ENCODE data around the gene THBS4. TPM values are rescaled to one million over a fixed set of nuclear protein-coding genes. Genes with fewer than 3 reads are reported as not detected.

THBS4 gene
- total and polyA plus RNA-seq, 2 experiments from 2014 or later, result 0.43 to 0.70 TPM

- Histone ChIP-seq H3K9me3 (ENCODE audit: low read depth) (no peaks in the 10 kb centered on the region), H4K20me1 (ENCODE audit: insufficient read depth) (no peaks in the 10 kb centered on the region), H2AFZ (no peak overlapping the region), H3K79me2 (ENCODE audit: insufficient read depth) (no peaks in the 10 kb centered on the region), H3K4me3 (no peak overlapping the region), H3F3A (ENCODE audit: insufficient read depth) (peaks cover 15% of the 10 kb centered on the region), H3K27me3 (replicated peaks; ENCODE audit: insufficient read depth) (no peaks in the 10 kb centered on the region), H3K27ac (no peak overlapping the region), H3K9ac (no peak overlapping the region), H3K36me3 (ENCODE audit: low read depth) (no peaks in the 10 kb centered on the region), H3K4me2 (ENCODE audit: unreplicated experiment) (no peak overlapping the region), H3K4me1 (ENCODE audit: insufficient read depth) (peaks cover 10% of the 10 kb centered on the region), H3K9me2 (ENCODE audit: insufficient read depth) (no peaks in the 10 kb centered on the region)
- TF ChIP-seq EZH2 (IDR thresholded peaks at IDR 0.05; ENCODE audit: insufficient read depth, poor library complexity, severe bottlenecking), result no peak
- TF ChIP-seq EZH2phosphoT487 (IDR thresholded peaks at IDR 0.05; ENCODE audit: insufficient read depth, low read depth), result no peak
- in situ Hi-C loops (cut with MboI), result no loop called here
- 65 to 75% methylated on average over 2 of the region's 2 CpGs for WGBS, 2 experiments (ENCODE audit: low coverage in 1 of 2, low lambda C conversion rate in 2 of 2, missing lambda C conversion rate in 2 of 2)
- DNase-seq, result no peak
These were observed 93.0 kb downstream of the THBS4 start for GRCh38 chr5:80128141-80128540.

- H3K36me3 ChIP-seq (ENCODE audit: low read depth), result no peaks in the 10 kb centered on the region
- peaks cover 15% of the 10 kb centered on the region for H3F3A ChIP-seq (ENCODE audit: insufficient read depth)
- H3K27ac ChIP-seq, result no peak overlapping the region
- no peak overlapping the region for H3K4me2 ChIP-seq (ENCODE audit: unreplicated experiment)
- H3K9me3 ChIP-seq (ENCODE audit: low read depth), result no peaks in the 10 kb centered on the region
- H2AFZ ChIP-seq, result no peak overlapping the region
- in situ Hi-C loops (cut with MboI), result no loop called here
- H3K79me2 ChIP-seq (ENCODE audit: insufficient read depth), result no peaks in the 10 kb centered on the region
- no peak overlapping the region for H3K4me3 ChIP-seq
- no peak for DNase-seq
- H3K9ac ChIP-seq, result no peak overlapping the region
- no peak for TF ChIP-seq EZH2 (IDR thresholded peaks at IDR 0.05; ENCODE audit: insufficient read depth, poor library complexity, severe bottlenecking)
- no peak for TF ChIP-seq EZH2phosphoT487 (IDR thresholded peaks at IDR 0.05; ENCODE audit: insufficient read depth, low read depth)
- 88 to 97% methylated on average over 5 of the region's 5 CpGs for WGBS, 2 experiments (ENCODE audit: low coverage in 1 of 2, low lambda C conversion rate in 2 of 2, missing lambda C conversion rate in 2 of 2)
- H3K9me2 ChIP-seq (ENCODE audit: insufficient read depth), result no peaks in the 10 kb centered on the region
- H3K4me1 ChIP-seq (ENCODE audit: insufficient read depth), result peaks cover 10% of the 10 kb centered on the region
- H3K27me3 ChIP-seq (replicated peaks; ENCODE audit: insufficient read depth), result no peaks in the 10 kb centered on the region
- H4K20me1 ChIP-seq (ENCODE audit: insufficient read depth), result no peaks in the 10 kb centered on the region
These were observed 94.0 kb downstream of the THBS4 start for GRCh38 chr5:80129146-80129545.

Small RNAs within 50 kb of the gene (small RNA-seq; reads per million reads assigned to genes)
- not detected for gene TRMT112P2 (ENCODE audit: low read depth, low replicate concordance)

Other genes starting within 250 kb of the THBS4 start
- gene MTX3, start 44.1 kb upstream of the THBS4 start, total RNA-seq (2014; rRNA removed; shearing (Covaris generic)), result 18.4 and 24.2 TPM in 2 replicates
- 6.9 and 7.0 TPM in 2 replicates for gene MTX3, start 44.1 kb upstream of the THBS4 start, polyA plus RNA-seq (2016; fragmentation: Nextera tagmentation; extraction: Ambion mirVana)
- 11.7 and 11.8 TPM in 2 replicates for gene SERINC5, start 220.7 kb downstream of the THBS4 start, total RNA-seq (2014; rRNA removed; shearing (Covaris generic))
- gene SERINC5, start 220.7 kb downstream of the THBS4 start, polyA plus RNA-seq (2016; fragmentation: Nextera tagmentation; extraction: Ambion mirVana), result 5.4 TPM in 2 replicates